ENCODE data around the gene TSPAN4.

TSPAN4 gene

DNA sequence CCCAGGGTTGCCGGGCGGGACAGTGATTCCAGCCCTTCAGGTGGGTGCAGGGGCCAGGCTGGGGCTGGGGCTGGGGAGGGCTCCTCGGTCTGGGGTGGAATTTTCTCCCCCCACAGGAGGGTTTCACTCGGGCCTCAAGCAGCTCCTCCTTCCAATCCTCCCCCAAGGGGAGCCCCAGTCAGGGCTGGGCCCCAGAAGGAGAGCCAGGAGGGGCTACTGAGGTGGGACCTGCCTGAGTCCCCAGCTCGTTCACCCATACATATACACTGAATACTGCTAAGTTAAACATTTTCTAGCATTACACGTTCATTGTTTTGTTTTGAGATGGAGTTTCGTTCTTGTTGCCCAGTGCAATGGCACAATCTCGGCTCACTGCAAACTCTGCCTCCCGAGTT lies 16.4 kb upstream of the TSPAN4 start:
- peaks cover 10% of the 10 kb centered on the region for H3K4me1 ChIP-seq
- no peaks in the 10 kb centered on the region for H3K36me3 ChIP-seq
- no peak overlapping the region for H3K4me3 ChIP-seq (ENCODE audit: low read depth, low read length)
- TF ChIP-seq, protein P1, sequence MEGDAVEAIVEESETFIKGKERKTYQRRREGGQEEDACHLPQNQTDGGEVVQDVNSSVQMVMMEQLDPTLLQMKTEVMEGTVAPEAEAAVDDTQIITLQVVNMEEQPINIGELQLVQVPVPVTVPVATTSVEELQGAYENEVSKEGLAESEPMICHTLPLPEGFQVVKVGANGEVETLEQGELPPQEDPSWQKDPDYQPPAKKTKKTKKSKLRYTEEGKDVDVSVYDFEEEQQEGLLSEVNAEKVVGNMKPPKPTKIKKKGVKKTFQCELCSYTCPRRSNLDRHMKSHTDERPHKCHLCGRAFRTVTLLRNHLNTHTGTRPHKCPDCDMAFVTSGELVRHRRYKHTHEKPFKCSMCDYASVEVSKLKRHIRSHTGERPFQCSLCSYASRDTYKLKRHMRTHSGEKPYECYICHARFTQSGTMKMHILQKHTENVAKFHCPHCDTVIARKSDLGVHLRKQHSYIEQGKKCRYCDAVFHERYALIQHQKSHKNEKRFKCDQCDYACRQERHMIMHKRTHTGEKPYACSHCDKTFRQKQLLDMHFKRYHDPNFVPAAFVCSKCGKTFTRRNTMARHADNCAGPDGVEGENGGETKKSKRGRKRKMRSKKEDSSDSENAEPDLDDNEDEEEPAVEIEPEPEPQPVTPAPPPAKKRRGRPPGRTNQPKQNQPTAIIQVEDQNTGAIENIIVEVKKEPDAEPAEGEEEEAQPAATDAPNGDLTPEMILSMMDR (IDR thresholded peaks at IDR 0.05; ENCODE audit: low read depth, low read length): no peak
- H3K27me3 ChIP-seq: peaks cover 34% of the 10 kb centered on the region
- DNase-seq: no peak
- no peaks in the 10 kb centered on the region for H3K9me3 ChIP-seq

DNA sequence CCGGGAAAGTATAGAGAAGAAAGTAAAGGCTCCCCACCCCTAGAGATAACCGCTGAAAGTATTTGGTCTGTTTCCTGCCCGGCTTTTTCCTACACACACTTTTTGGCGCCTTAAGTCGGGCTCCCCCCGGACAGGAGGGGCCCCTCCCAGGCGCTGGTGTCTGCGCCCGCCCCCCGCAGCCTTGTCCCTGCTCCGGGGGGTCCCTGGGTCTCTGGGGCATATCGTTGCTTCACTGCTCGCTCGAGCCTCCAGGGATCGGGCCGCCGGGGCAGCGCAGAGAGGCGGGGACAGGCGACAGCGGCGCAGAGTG lies 15.9 kb upstream of the TSPAN4 start:
- H3K27me3 ChIP-seq: peaks cover 35% of the 10 kb centered on the region
- peaks cover 15% of the 10 kb centered on the region for H3K4me1 ChIP-seq
- no peaks in the 10 kb centered on the region for H3K9me3 ChIP-seq
- no peaks in the 10 kb centered on the region for H3K36me3 ChIP-seq
- no peak overlapping the region for H3K4me3 ChIP-seq (ENCODE audit: low read depth, low read length)
- no peak for DNase-seq
- TF ChIP-seq, protein P1 (IDR thresholded peaks at IDR 0.05; ENCODE audit: low read depth, low read length): no peak

DNA sequence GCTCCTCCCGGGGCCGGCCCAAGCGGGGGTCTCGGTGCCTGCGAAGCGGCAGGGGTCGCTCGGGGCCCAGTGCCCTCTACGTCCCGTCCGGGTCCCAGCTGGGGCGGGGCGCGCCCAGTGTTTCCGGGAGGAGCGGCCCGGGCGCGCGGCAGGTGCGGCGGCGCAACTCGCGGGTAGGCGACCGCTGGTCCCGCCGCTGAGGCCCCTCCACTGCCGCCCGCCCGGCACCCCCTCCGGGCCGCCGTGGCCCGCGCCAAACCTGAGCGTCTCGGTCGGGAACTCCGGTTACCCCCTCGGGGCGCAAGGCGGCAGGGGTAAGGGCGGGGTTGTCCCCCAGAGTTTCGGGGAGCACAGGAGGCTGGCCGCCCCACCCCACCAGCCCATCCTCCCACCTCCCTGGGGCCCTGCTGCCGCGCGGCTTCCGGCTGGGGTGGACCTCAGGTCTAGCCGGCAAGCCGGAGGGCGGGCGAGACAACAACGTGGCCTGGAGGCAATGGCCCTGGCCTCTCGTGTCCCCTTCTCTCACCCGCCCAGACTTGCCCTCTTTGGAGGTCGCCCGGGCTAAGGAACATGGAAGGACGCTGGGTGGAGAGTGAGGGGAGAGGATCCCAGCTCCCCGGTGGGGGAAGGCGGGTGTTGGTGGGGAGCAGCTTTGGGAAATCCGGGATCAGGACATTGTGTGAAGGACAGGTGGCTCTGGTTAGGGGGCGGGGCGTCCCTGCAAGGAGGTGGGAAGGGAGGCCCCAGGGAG lies 15.3 kb upstream of the TSPAN4 start:
- H3K4me3 ChIP-seq (ENCODE audit: low read depth, low read length): no peak overlapping the region
- TF ChIP-seq, protein P1 (IDR thresholded peaks at IDR 0.05; ENCODE audit: low read depth, low read length): no peak
- no peaks in the 10 kb centered on the region for H3K36me3 ChIP-seq
- peaks cover 15% of the 10 kb centered on the region for H3K4me1 ChIP-seq
- no peaks in the 10 kb centered on the region for H3K9me3 ChIP-seq
- peaks cover 35% of the 10 kb centered on the region for H3K27me3 ChIP-seq
- DNase-seq: no peak

DNA sequence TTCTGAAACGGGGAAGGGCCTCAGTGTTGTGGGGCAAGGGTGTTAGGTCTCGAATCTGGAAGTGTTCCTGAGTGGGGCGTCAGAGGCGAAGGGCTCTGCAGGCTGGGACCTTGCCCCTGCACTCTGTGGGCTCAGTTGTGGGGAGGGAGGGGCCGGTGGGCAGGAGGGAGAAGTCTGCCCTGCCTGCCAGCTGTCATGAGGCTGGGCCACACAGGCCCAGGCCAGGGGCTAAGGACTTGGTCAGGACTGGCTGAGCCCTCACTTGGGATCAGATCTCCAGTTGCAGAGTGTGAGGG lies 14.8 kb upstream of the TSPAN4 start, which contains the start of gene CRACR2B:
Gene CRACR2B, plus strand, starts transcription at position 23 of the 296 bp plus-strand sequence. CDS start 689 bp downstream, outside the sequence.
- no peaks in the 10 kb centered on the region for H3K36me3 ChIP-seq
- TF ChIP-seq, protein P1 (IDR thresholded peaks at IDR 0.05; ENCODE audit: low read depth, low read length): no peak
- DNase-seq: no peak
- H3K9me3 ChIP-seq: no peaks in the 10 kb centered on the region
- H3K4me1 ChIP-seq: peaks cover 15% of the 10 kb centered on the region
- H3K27me3 ChIP-seq: peaks cover 35% of the 10 kb centered on the region
- no peak within 1 kb of the TSS for H3K4me3 ChIP-seq (ENCODE audit: low read depth, low read length)

DNA sequence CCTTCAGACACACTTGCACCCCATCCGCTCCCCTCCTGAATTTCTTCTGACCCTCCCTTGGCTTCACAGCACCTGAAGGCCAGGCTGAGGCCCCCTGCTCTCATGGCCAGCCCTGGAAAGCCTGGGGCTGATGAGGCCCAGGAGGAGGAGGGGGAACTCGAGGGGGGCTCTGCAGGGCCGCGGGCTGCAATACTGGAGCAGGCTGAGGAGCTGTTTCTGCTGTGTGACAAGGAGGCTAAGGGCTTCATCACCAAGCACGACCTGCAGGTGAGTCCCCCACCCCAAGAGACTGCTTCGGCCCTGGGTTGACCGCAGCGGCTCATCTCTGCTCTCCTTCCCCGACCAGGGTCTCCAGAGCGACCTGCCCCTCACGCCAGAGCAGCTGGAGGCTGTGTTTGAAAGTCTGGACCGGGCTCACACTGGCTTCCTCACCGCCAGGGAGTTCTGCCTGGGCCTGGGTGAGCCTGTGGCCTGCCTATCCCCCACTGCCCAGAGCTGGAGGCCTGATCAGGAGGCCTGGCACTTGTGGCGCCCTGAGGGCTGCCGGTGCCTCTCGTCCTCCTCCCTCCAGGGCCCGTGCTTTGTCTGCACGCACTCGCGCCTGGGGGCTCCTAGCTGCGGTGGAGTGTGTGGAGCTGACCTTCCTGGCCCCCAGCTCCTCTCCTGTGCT lies 14.0 kb upstream of the TSPAN4 start:
- peaks cover 15% of the 10 kb centered on the region for H3K4me1 ChIP-seq
- peaks cover 35% of the 10 kb centered on the region for H3K27me3 ChIP-seq
- TF ChIP-seq, protein P1 (IDR thresholded peaks at IDR 0.05; ENCODE audit: low read depth, low read length): no peak
- no peak for DNase-seq
- no peaks in the 10 kb centered on the region for H3K9me3 ChIP-seq
- no peaks in the 10 kb centered on the region for H3K36me3 ChIP-seq
- no peak overlapping the region for H3K4me3 ChIP-seq (ENCODE audit: low read depth, low read length)

DNA sequence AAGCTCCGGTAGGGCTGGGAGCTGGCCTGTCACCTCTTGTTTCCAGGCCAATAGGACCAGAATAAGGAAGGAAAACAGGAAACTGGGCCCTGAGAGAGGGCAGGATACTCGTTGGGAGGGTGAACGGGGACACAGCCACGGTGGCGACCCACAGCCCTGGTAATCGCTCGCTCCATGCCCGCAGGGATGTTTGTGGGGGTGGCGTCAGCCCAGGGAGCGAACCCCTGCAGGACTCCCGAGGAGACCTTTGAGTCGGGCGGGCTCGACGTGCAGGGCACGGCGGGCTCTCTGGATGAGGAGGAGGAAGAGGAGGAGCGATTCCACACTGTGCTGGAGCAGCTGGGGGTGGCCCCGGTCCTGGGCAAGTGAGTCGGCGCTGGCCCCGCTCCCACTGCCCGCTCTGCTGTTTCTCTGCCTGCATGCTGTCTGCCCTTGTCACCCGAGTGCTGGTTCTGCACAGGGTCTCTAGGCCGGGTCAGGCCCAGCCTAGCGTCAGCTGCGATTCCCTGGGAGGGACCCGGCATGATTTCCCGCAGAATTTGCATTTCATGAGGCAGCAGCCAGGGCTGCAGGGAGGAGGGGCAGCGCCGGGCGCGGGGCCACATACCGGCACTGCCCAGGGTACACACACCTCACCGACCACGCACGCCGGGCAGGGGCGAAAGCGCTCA lies 13.3 kb upstream of the TSPAN4 start:
- peaks cover 15% of the 10 kb centered on the region for H3K4me1 ChIP-seq
- TF ChIP-seq, protein P1 (IDR thresholded peaks at IDR 0.05; ENCODE audit: low read depth, low read length): no peak
- H3K9me3 ChIP-seq: no peaks in the 10 kb centered on the region
- H3K4me3 ChIP-seq (ENCODE audit: low read depth, low read length): no peak overlapping the region
- DNase-seq: no peak
- peaks cover 35% of the 10 kb centered on the region for H3K27me3 ChIP-seq
- no peaks in the 10 kb centered on the region for H3K36me3 ChIP-seq

All from BE2C (cell line).